ENCODE results near the gene DNASE1L3. TPM values are rescaled to one million over a fixed set of nuclear protein-coding genes. Genes with fewer than 3 reads are reported as not detected.

DNASE1L3 gene
- total and polyA plus RNA-seq, 2 of the 8 experiments (the other 6 are each of a cell fraction or from before 2014, with no cell fraction given) = not detected

GRCh38 chr3:58198804-58199203, 12.0 kb downstream of the DNASE1L3 start:
- H3K79me1 ChIP-seq (ENCODE audit: low read depth, low read length) = no peaks in the 10 kb centered on the region
- H3K9me3 ChIP-seq (ENCODE audit: insufficient read depth in 2 of 2, low read depth in 1 of 2, low read length in 1 of 2) = no peaks in the 10 kb centered on the region
- no peak overlapping the region for H3K4ac ChIP-seq (replicated peaks; ENCODE audit: insufficient read length, low read depth, low read length)
- H3K18ac ChIP-seq (ENCODE audit: extremely low read depth, low read length) = no peak overlapping the region
- no peak overlapping the region for H3K14ac ChIP-seq (ENCODE audit: insufficient read length)
- no peak overlapping the region for H4K5ac ChIP-seq (ENCODE audit: insufficient read length, low read depth, low read length)
- H3K23me2 ChIP-seq (ENCODE audit: low read depth, low read length) = no peaks in the 10 kb centered on the region
- no peak overlapping the region for H3K9ac ChIP-seq (replicated peaks in 1 of 4; ENCODE audit: extremely low read depth in 1 of 4, low read depth in 3 of 4, low read length in 3 of 4)
- no peak overlapping the region for H2AK5ac ChIP-seq (ENCODE audit: low read depth, low read length)
- no peak overlapping the region for H3K4me3 ChIP-seq (ENCODE audit: extremely low read depth in 1 of 4, insufficient read depth in 2 of 4, low read depth in 3 of 4, low read length in 4 of 4)
- H4K91ac ChIP-seq (replicated peaks; ENCODE audit: insufficient read length, low read length) = no peak overlapping the region
- DNase-seq (ENCODE audit: low read depth in 1 of 2, low spot score in 2 of 2) (no peak), FAIRE-seq (no peak)
- H2BK15ac ChIP-seq (ENCODE audit: low read length) = no peak overlapping the region
- H3K79me2 ChIP-seq (ENCODE audit: control insufficient read depth in 1 of 2, insufficient read depth in 2 of 2, low read length in 2 of 2) = no peaks in the 10 kb centered on the region
- no peak overlapping the region for H3K23ac ChIP-seq (ENCODE audit: insufficient read length)
- no peaks in the 10 kb centered on the region for H3K36me3 ChIP-seq (ENCODE audit: control insufficient read depth in 2 of 4, insufficient read depth in 4 of 4, low read length in 3 of 4)
- no peak overlapping the region for H2AFZ ChIP-seq (ENCODE audit: low read length)
- H2BK120ac ChIP-seq (replicated peaks; ENCODE audit: low read depth, low read length) = no peak overlapping the region
- no peak overlapping the region for H2BK20ac ChIP-seq (ENCODE audit: low read length)
- no peak overlapping the region for H3K4me2 ChIP-seq (ENCODE audit: insufficient read depth in 1 of 2, low read depth in 2 of 2, low read length in 2 of 2)
- H3K56ac ChIP-seq (replicated peaks; ENCODE audit: insufficient read length, low read depth, low read length) = no peak overlapping the region
- no peak overlapping the region for H2BK5ac ChIP-seq (ENCODE audit: low read depth, low read length)
- no peak overlapping the region for H4K8ac ChIP-seq (ENCODE audit: extremely low read depth, insufficient read depth, low read length)
- H3K27ac ChIP-seq (ENCODE audit: low read depth, low read length) = no peak overlapping the region
- no peak overlapping the region for H2BK12ac ChIP-seq (ENCODE audit: low read depth, low read length)
- no peaks in the 10 kb centered on the region for H3K27me3 ChIP-seq (replicated peaks in 1 of 4; ENCODE audit: control insufficient read depth in 3 of 4, extremely low read depth in 1 of 4, insufficient read depth in 3 of 4, low read length in 3 of 4)
- H3K4me1 ChIP-seq (replicated peaks in 1 of 4; ENCODE audit: control insufficient read depth in 3 of 4, insufficient read depth in 4 of 4, low read length in 3 of 4) = no peaks in the 10 kb centered on the region
- ChIA-PET CTCF (ENCODE audit: partially characterized antibody) (interaction anchor here (2.9 to 3.0 kb wide), 2 partner anchors 19 to 108 kb away, joined by 7 to 15 read pairs; no protein-coding TSS in a partner anchor), POLR2A (ENCODE audit: partially characterized antibody) (no interaction called here)
- H4K20me1 ChIP-seq (replicated peaks in 1 of 2; ENCODE audit: control insufficient read depth in 1 of 2, insufficient read depth in 2 of 2, low read length in 2 of 2) = no peaks in the 10 kb centered on the region
- no peak for TF ChIP-seq CHD1 (IDR thresholded peaks at IDR 0.05; ENCODE audit: low read depth, low read length)
- no peak for TF ChIP-seq ATF2 (IDR thresholded peaks at IDR 0.05; ENCODE audit: low read length)
- TF ChIP-seq KDM5A (IDR thresholded peaks at IDR 0.05; ENCODE audit: low read length) = no peak

Measured in H1 (cell line).